B cell (primary cell): Measurements from ENCODE around the gene LTBP3. TPM values are rescaled to one million over a fixed set of nuclear protein-coding genes. Genes with fewer than 3 reads are reported as not detected.

Experiments used
- ATAC-seq: fragments of 200-7000 bp; cut with Tn5 transposase; one replicate; pipeline ENCODE4 v1.10.0; 2021; ENCODE audit warnings: low read depth, mild to moderate bottlenecking, moderate number of reproducible peaks, moderate library complexity
- CTCF ChIA-PET: fragments of 350-600 bp; sonication (Branson Sonifier 250); formaldehyde crosslinking; loops from one replicate; lab custom pipeline; 2021; ENCODE audit warnings: antibody characterized with exemption, inconsistent platforms; lab: Charles Lee
- POLR2A ChIA-PET: fragments of 350-600 bp; sonication (Branson Sonifier 250); formaldehyde crosslinking; loops from one replicate; lab custom pipeline; 2021; ENCODE audit warnings: antibody characterized with exemption; lab: Charles Lee
- DNase-seq: peaks from one replicate; pipeline ENCODE4 v3.0.0; 2013
- H2AFZ ChIP-seq: 2 replicates; pipeline ENCODE4 v1.6.1; 2012; ENCODE audit warnings: mild to moderate bottlenecking, low read depth, low read length; ENCODE audit not compliant: insufficient read depth, poor library complexity, severe bottlenecking
- H3K27ac ChIP-seq, 2 donors: 1 replicate in 1 of 2; 2 replicates in 1 of 2; pipeline ENCODE4 v1.5.1; 2012 to 2013; ENCODE audit warnings: low read length in 2 of 2, mild to moderate bottlenecking in 2 of 2, moderate library complexity in 1 of 2
- H3K27me3 ChIP-seq, 4 experiments: fragments of 200-600 bp in 1 of 4; sonication (generic) in 1 of 4; replicated peaks in 1 of 4; 1 replicate in 2 of 4; 2 replicates in 2 of 4; pipeline versions ENCODE4 v1.6.1 to v1.7.0; 2013 to 2016; ENCODE audit warnings: low read length in 3 of 4, mild to moderate bottlenecking in 2 of 4, mixed read lengths in 1 of 4, moderate library complexity in 1 of 4; ENCODE audit not compliant: insufficient read depth in 4 of 4, control insufficient read depth in 3 of 4; ENCODE audit errors: control extremely low read depth in 1 of 4
- H3K36me3 ChIP-seq, 2 experiments: replicated peaks in 1 of 2; 1 replicate in 1 of 2; 2 replicates in 1 of 2; pipeline versions ENCODE4 v1.6.1 to v1.7.1; 2013; ENCODE audit warnings: low read length in 1 of 2; ENCODE audit not compliant: insufficient read depth in 2 of 2, control insufficient read depth in 1 of 2; ENCODE audit errors: control extremely low read depth in 1 of 2, extremely low read depth in 1 of 2
- H3K4me1 ChIP-seq, 2 donors: fragments of 200-600 bp in 1 of 2; sonication (generic) in 1 of 2; 1 replicate in 1 of 2; 2 replicates in 1 of 2; pipeline versions ENCODE4 v1.5.1 to v1.6.1; 2013 to 2017; ENCODE audit warnings: low read length in 2 of 2; ENCODE audit not compliant: control insufficient read depth in 2 of 2, insufficient read depth in 2 of 2
- H3K4me2 ChIP-seq: replicated peaks from 2 replicates; pipeline ENCODE3; 2012; ENCODE audit warnings: mild to moderate bottlenecking, low read depth, low read length; ENCODE audit not compliant: poor library complexity, severe bottlenecking
- H3K4me3 ChIP-seq, 5 experiments: fragments of 200-600 bp in 1 of 5; sonication (generic) in 1 of 5; 1 replicate in 3 of 5; 2 replicates in 2 of 5; pipeline versions ENCODE4 v1.5.1 to v1.7.0; 2011 to 2016; ENCODE audit warnings: low read length in 4 of 5, mild to moderate bottlenecking in 4 of 5, low read depth in 2 of 5, control low read depth in 1 of 5, moderate library complexity in 1 of 5; ENCODE audit not compliant: insufficient read depth in 1 of 5; ENCODE audit errors: control extremely low read depth in 1 of 5, extremely low read depth in 1 of 5
- H3K79me2 ChIP-seq: fragments of 200-600 bp; sonication (generic); one replicate; pipeline ENCODE4 v1.6.0; 2016; ENCODE audit warnings: low read length; ENCODE audit not compliant: control insufficient read depth, insufficient read depth
- H3K9ac ChIP-seq: fragments of 200-600 bp; sonication (generic); 2 replicates; pipeline ENCODE4 v1.6.1; 2017; ENCODE audit warnings: mild to moderate bottlenecking, low read length, moderate library complexity
- H3K9me3 ChIP-seq, 3 donors: one replicate each; pipeline versions ENCODE4 v1.6.1 to v1.7.1; 2013; ENCODE audit warnings: low read length in 2 of 3; ENCODE audit not compliant: control insufficient read depth in 2 of 3, insufficient read depth in 1 of 3; ENCODE audit errors: control extremely low read depth in 1 of 3
- H4K20me1 ChIP-seq: 2 replicates; pipeline ENCODE4 v1.6.0; 2012; ENCODE audit warnings: mild to moderate bottlenecking, low read length; ENCODE audit not compliant: insufficient read depth, control insufficient read depth, poor library complexity, severe bottlenecking
- H3K27ac Mint-ChIP-seq: one replicate; pipeline ENCODE4 v1.8.0; 2021; ENCODE audit warnings: mixed read lengths
- H3K27me3 Mint-ChIP-seq: one replicate; pipeline ENCODE4 v1.8.0; 2021; ENCODE audit warnings: mixed read lengths
- H3K4me1 Mint-ChIP-seq: one replicate; pipeline ENCODE4 v1.8.0; 2021; ENCODE audit warnings: mixed read lengths
- H3K4me3 Mint-ChIP-seq: one replicate; pipeline ENCODE4 v1.8.0; 2021; ENCODE audit warnings: mixed read lengths
- H3K9me3 Mint-ChIP-seq: one replicate; pipeline ENCODE4 v1.8.0; 2022; ENCODE audit warnings: mixed read lengths; ENCODE audit not compliant: insufficient read depth
- CTCF ChIP-seq: fragments of 200-600 bp; IDR thresholded peaks from one replicate; pipeline ENCODE4 v1.8.0; 2022; ENCODE audit warnings: antibody characterized with exemption, mild to moderate bottlenecking
- EZH2 ChIP-seq: IDR thresholded peaks from 2 replicates; pipeline ENCODE4 v1.6.1; 2012; ENCODE audit warnings: borderline replicate concordance, low read depth, mild to moderate bottlenecking, moderate library complexity, low read length; ENCODE audit not compliant: insufficient read depth, poor library complexity, severe bottlenecking
- whole genome bisulfite sequencing: methylation state at CpG from one replicate; pipeline ENCODE4 v1.1.5; 2013; ENCODE audit warnings: missing lambda C conversion rate; ENCODE audit not compliant: insufficient coverage; 5-methylcytosine and 5-hydroxymethylcytosine counted together
- intact Hi-C: fragments of 100-400 bp; cut with micrococcal nuclease; formaldehyde crosslinking; loops from one replicate; pipeline ENCODE4 v1.10.0; 2022
- polyA plus RNA-seq: library from polyadenylated mRNA; depleted of rRNA; stranded (reverse); fragments of >200 nt; gene quantifications from 2 replicates; pipeline ENCODE4 v1.2.3, GENCODE V29; 2012
- total RNA-seq, 2 donors: library from RNA; stranded (reverse); fragments of 120-200 nt in 1 of 2; gene quantifications; 1 replicate in 1 of 2; 2 replicates in 1 of 2; pipeline versions ENCODE4 v1.2.3 to v1.2.4, GENCODE V29; 2013 to 2022

LTBP3 gene
- total and polyA plus RNA-seq, 2 donors (not counting 1 experiment from before 2014, with no cell fraction given): 65.1 to 69.0 TPM

GRCh38 chr11:65593518-65594414 lies 35.6 kb upstream of the LTBP3 start:
- WGBS: 93% methylated on average over 25 of the region's 26 CpGs
- Histone ChIP-seq H3K4me2 (no peak overlapping the region), H3K27ac (no peak overlapping the region), H3K9me3 (no peaks in the 10 kb centered on the region), H4K20me1 (peaks cover 27% of the 10 kb centered on the region), H3K9ac (no peak overlapping the region), H3K27me3 (no peaks in the 10 kb centered on the region), H2AFZ (no peak overlapping the region), H3K79me2 (peaks cover 10% of the 10 kb centered on the region), H3K4me1 (peaks cover 13 to 30% of the 10 kb centered on the region in 2 donors), H3K36me3 (peaks cover 0 to 48% of the 10 kb centered on the region in 2 experiments), H3K4me3 (no peak overlapping the region)
- H3K4me1 Mint-ChIP-seq: peaks cover 23% of the 10 kb centered on the region
- intact Hi-C loops: no loop called here
- POLR2A ChIA-PET: interaction anchor here (1.2 to 2.1 kb wide), 4 partner anchors 9 to 53 kb away, joined by 3 to 13 read pairs (median 8); partner anchors contain the start of gene EHBP1L1
- DNase-seq (peak; percentile 66), ATAC-seq (peak; percentile 48)
- peak overlapping the region; percentile 46 for H3K27ac Mint-ChIP-seq
- CTCF ChIA-PET: interaction anchor here (0.7 to 9.7 kb wide), 26 partner anchors 8 to 368 kb away, joined by 3 to 144 read pairs (median 5); partner anchors contain the start of genes EHBP1L1, FAM89B, PCNX3 and RELA
- TF ChIP-seq CTCF (peak; percentile 74), EZH2 (no peak)
- H3K4me3 Mint-ChIP-seq: no peak overlapping the region
- H3K9me3 Mint-ChIP-seq: no peaks in the 10 kb centered on the region
- no peaks in the 10 kb centered on the region for H3K27me3 Mint-ChIP-seq
